Central memory CD8-positive, alpha-beta T cell (primary cell): ENCODE results near the gene TBC1D3B.
"Not testable (repeated sequence)": the region's sequence is repeated elsewhere in the genome, so short reads cannot be mapped to it uniquely, and the experiment has no call there.

Experiments
- ATAC-seq: fragments of 150-1000 bp; cut with Tn5 transposase; replicated peaks from 2 replicates; pipeline ENCODE4 v1.10.0; 2022; ENCODE audit warnings: mild to moderate bottlenecking, moderate FRiP score, moderate number of reproducible peaks; ENCODE audit not compliant: poor library complexity, severe bottlenecking; ENCODE audit errors: extremely low read depth
- DNase-seq, 2 donors: peaks; one replicate each; pipeline ENCODE4 v3.0.0; 2021; ENCODE audit warnings: low spot score in 2 of 2
- H3K27ac Mint-ChIP-seq: one replicate; pipeline ENCODE4 v1.8.0; 2022; ENCODE audit warnings: low read depth, mild to moderate bottlenecking, moderate library complexity, mixed read lengths
- H3K27me3 Mint-ChIP-seq: one replicate; pipeline ENCODE4 v1.8.0; 2022; ENCODE audit warnings: mixed read lengths
- H3K36me3 Mint-ChIP-seq: one replicate; pipeline ENCODE4 v1.8.0; 2022; ENCODE audit warnings: mild to moderate bottlenecking, moderate library complexity, mixed read lengths; ENCODE audit not compliant: insufficient read depth
- H3K4me1 Mint-ChIP-seq: one replicate; pipeline ENCODE4 v1.8.0; 2022; ENCODE audit warnings: mixed read lengths
- H3K4me3 Mint-ChIP-seq: one replicate; pipeline ENCODE4 v1.8.0; 2022; ENCODE audit warnings: mild to moderate bottlenecking, moderate library complexity, mixed read lengths
- H3K9me3 Mint-ChIP-seq: one replicate; pipeline ENCODE4 v1.8.0; 2022; ENCODE audit warnings: mixed read lengths

The TBC1D3B gene

DNA sequence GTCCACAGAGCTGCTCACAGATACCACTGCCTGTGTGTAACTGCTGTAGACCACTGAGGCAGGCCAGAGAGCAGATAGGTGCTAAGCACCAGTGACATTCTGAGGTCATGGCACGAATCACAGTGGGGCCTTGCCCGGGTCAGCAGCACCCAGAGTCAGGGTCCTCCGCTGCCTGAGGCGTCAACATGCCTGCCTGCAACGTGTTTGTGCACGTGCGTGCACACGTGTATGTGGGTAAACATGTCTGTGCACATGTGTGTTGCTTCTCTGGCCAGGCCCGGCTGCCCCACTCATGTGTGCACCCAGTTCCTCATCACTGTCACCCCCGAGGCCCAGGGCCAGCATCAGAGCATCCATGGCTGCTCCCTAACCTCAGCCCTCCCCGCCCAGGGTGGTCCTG, at the start of gene TBC1D3B:
Gene TBC1D3B, minus strand, starts transcription at position 101 of the 400 bp plus-strand sequence. CDS start 1,586 bp downstream, outside the sequence.
- not testable (repeated sequence) for H3K9me3 Mint-ChIP-seq, DNase-seq, H3K4me1 Mint-ChIP-seq, H3K27ac Mint-ChIP-seq, H3K4me3 Mint-ChIP-seq, ATAC-seq, H3K27me3 Mint-ChIP-seq, H3K36me3 Mint-ChIP-seq

DNA sequence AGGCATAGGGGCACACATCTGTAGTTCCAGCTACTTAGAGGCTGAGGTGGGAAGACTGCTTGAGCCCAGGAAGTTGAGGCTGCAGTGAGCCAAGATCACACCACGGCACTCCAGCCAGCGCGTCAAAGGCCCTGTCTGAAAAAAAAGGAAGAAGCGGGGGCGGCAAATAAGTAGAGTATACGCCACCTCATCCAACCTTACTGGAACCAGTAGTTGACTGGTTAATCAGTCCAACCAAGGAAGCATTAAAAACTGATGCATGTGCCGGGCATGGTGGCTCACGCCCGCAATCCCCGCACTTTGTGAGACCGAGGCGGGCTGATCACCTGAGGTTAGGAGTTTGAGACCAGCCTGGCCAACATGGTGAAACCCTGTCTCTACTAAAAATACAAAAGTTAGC, 46.5 kb upstream of the TBC1D3B start:
- H3K9me3 Mint-ChIP-seq, H3K27me3 Mint-ChIP-seq, DNase-seq, H3K27ac Mint-ChIP-seq, ATAC-seq, H3K4me3 Mint-ChIP-seq, H3K36me3 Mint-ChIP-seq, H3K4me1 Mint-ChIP-seq: not testable (repeated sequence)

DNA sequence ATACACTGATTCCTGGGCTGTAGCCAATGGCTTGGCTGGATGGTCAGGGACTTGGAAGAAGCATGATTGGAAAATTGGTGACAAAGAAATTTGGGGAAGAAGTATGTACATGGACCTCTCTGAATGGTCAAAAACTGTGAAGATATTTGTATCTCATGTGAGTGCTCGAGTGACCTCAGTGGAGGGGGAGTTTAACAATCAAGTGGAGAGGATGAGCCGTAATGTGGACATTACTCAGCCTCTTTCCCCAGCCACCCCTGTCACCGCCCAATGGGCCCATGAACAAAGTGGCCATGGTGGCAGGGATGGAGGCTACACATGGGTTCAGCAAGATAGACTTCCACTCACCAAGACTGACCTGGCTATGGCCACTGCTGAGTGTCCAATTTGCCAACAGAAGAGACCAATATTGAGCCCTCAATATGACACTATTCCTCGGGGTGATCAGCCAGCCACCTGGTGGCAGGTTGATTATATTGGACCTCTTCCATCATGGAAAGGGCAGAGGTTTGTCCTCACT, 45.2 kb upstream of the TBC1D3B start:
- not testable (repeated sequence) for H3K36me3 Mint-ChIP-seq, H3K9me3 Mint-ChIP-seq, ATAC-seq, H3K4me3 Mint-ChIP-seq, H3K4me1 Mint-ChIP-seq, DNase-seq, H3K27ac Mint-ChIP-seq, H3K27me3 Mint-ChIP-seq

DNA sequence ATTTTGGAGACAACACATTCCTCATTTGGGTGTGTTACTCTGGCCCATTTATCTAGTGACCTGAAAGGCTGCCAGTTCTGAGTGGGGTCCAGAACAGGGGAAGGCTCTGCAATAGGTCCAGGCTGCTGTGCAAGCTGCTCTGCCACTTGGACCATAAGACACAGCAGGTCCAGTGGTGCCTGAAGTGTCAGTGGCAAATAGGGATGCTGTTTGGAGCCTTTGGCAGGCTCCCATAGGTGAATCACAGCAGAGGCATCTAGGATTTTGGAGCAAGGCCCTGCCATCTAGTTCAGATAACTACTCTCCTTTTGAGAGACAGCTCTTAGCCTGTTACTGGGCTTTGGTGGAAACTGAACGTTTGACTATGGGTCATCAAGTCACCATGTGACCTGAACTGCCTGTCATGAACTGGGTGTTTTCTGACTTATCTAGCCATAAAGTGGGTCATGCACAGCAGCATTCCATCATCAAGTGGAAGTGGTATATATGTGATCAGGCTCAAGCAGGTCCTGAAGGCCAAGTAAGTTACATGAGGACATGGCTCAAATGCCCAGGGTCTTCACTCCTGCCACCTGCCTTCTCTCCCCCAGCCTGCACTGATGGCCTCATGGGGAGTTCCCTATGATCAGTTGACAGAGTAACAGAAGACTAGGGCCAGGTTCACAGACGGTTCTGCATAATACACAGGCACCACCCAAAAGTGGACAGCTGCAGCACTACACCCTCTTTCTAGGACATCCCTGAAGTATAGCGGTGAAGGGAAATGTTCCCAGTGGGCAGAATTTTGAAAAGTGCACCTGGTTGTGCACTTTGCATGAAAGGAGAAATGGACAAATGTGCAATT, 44.5 kb upstream of the TBC1D3B start:
- DNase-seq, H3K27me3 Mint-ChIP-seq, ATAC-seq, H3K36me3 Mint-ChIP-seq, H3K9me3 Mint-ChIP-seq, H3K4me3 Mint-ChIP-seq, H3K27ac Mint-ChIP-seq: not testable (repeated sequence)
- peaks cover 14% of the 10 kb centered on the region for H3K4me1 Mint-ChIP-seq

DNA sequence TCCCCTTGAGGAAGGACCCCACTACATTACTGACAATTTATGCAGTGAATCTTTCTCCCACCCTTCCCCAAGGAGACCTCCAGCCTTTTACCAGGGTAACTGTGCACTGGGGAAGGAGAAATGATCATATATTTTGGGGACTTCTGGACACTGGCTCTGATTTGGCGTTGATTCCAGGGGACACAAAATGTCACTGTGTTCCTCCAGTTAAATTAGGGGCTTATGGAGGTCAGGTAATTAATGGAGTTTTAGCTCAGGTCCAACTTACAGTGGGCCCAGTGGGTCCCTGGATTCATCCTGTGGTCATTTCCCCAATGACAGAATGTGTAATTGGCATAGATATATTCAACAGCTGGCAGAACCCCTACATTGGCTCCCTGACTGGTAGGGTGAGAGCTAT, 43.1 kb upstream of the TBC1D3B start:
- H3K36me3 Mint-ChIP-seq, H3K9me3 Mint-ChIP-seq, ATAC-seq, H3K27ac Mint-ChIP-seq, DNase-seq, H3K27me3 Mint-ChIP-seq, H3K4me3 Mint-ChIP-seq: not testable (repeated sequence)
- peaks cover 29% of the 10 kb centered on the region for H3K4me1 Mint-ChIP-seq

DNA sequence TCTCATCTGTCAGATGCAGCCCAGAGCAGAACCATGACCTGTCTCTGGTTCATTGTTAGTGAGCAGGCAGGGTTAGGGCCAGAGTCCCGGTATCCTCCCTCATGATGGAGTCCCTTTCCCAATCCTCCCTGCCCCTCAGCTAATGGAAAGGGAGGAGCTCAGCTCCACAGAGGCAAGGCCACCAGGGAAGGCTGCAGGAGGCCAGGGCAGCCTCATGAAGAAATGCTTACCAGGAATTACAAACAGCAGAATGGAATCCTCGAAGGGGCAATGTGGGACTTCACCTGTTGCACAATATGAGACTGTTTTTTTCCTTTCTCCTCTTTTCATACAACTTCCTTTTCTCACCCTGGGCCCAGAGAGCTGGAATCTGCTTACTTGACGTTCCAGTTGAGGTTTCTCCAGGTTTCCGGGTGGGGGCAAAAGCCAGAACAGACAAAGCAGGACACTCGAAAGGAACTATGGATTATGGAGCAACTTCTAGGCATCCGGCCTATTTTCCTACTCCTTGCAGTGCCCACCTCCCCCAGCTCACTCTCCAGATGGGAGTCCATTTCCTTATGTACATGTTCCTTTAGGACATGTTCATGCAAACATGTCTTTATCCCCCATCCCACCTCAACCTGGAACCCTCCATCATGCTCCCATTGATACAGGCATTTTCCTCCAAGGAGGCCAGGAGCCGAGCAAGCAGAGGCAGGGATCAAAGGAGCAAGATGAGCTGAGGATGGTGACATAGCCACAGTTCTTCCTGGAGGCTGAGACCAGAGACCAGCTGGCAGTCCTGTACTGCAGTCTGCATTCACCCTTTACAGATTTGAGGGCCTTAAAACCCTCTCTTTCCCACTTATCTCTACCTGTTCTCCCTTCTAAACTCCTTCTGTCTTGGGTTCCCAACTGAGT, 39.2 kb upstream of the TBC1D3B start:
- H3K4me3 Mint-ChIP-seq = peak overlapping the region; percentile 16
- not testable (repeated sequence) for H3K36me3 Mint-ChIP-seq, H3K27me3 Mint-ChIP-seq, DNase-seq, ATAC-seq, H3K9me3 Mint-ChIP-seq, H3K27ac Mint-ChIP-seq
- H3K4me1 Mint-ChIP-seq = peaks cover 60% of the 10 kb centered on the region

DNA sequence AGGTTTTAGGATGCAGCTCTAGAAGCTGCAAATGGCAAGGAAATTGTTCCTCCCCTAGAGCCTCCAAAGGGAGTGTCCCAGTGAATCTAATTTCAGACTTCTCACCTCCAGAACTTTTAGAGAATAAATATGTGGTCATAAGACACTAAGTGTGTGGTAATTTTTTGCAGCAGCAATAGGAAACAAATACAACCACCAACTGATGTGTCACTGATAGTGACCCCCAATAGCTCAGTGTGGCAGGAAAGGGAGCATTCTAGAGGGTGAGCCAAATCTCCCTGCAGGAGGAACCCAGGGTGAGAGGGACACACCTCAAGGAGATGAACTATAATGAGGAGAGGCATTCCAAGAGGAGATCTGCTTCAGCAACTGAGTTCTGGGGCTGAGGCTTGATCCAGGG, 38.5 kb upstream of the TBC1D3B start:
- ATAC-seq (no peak), DNase-seq (no peak)
- Mint-ChIP-seq H3K9me3 (peaks cover 6% of the 10 kb centered on the region), H3K4me3 (peak overlapping the region; percentile 16), H3K36me3 (peaks cover 5% of the 10 kb centered on the region), H3K4me1 (peaks cover 67% of the 10 kb centered on the region), H3K27me3 (no peaks in the 10 kb centered on the region), H3K27ac (peak overlapping the region; percentile 30)

DNA sequence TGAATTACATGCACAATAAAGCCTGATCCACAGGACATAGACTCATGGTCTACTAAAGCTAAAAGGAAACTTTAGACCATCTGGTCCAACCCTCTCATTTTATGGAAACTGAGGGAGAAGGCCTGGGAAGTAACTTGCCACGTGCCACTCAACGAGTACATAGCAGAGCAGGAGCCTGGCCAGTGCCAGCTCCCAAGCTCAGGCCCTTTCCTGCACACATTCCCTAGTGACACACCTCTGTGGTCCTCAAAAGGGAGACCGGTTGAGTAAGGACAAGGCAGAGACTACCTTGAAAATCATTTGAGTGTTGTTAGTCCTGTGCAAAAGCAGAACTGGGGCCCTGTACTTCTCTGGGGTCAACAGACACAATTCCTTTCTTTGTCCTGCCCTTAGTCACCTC, 37.3 kb upstream of the TBC1D3B start:
- ATAC-seq (no peak), DNase-seq (no peak)
- Mint-ChIP-seq H3K27ac (peak overlapping the region; percentile 97), H3K9me3 (peaks cover 4% of the 10 kb centered on the region), H3K4me1 (peaks cover 72% of the 10 kb centered on the region), H3K4me3 (no peak overlapping the region), H3K27me3 (no peaks in the 10 kb centered on the region), H3K36me3 (peaks cover 5% of the 10 kb centered on the region)

DNA sequence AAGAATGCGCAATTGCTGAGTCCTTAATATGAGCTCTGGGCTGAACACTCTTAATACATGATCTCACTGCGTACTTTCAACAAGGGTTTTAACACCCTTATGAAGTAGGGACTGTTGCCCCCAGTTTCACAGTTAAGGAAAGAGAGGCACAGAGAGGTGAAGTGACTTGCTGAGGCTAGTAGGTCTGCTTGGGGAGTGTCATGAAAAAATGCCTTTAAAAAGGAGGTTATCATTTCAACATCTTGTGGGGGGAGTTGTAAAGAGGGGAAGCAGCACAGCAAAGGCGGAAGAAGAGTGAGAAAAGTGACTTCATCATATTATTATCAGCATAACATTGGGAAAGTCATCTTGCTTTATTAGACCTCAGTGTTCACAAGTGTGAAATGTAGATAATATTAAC, 36.5 kb upstream of the TBC1D3B start:
- ATAC-seq (peak; percentile 18), DNase-seq (no peak)
- Mint-ChIP-seq H3K36me3 (peaks cover 5% of the 10 kb centered on the region), H3K27me3 (no peaks in the 10 kb centered on the region), H3K9me3 (no peaks in the 10 kb centered on the region), H3K4me1 (peaks cover 67% of the 10 kb centered on the region), H3K4me3 (peak overlapping the region; percentile 84), H3K27ac (peak overlapping the region; percentile 97)

DNA sequence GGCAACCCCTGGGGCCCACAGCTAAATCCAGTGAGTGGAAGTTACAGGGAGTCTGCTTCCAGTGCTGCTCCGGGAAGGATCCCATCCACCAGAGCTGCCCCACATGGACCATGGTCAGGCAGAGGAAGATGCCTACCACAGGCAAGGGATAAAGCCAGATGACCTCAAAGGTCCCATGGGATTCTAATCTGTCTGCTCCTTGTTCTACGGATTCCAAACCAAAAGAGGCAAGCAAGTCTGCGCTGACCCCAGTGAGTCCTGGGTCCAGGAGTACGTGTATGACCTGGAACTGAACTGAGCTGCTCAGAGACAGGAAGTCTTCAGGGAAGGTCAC, 35.8 kb upstream of the TBC1D3B start:
- H3K27me3 Mint-ChIP-seq = no peaks in the 10 kb centered on the region
- peaks cover 7% of the 10 kb centered on the region for H3K36me3 Mint-ChIP-seq
- H3K9me3 Mint-ChIP-seq = no peaks in the 10 kb centered on the region
- H3K4me1 Mint-ChIP-seq = peaks cover 71% of the 10 kb centered on the region
- ATAC-seq (no peak), DNase-seq (no peak)
- peak overlapping the region; percentile 84 for H3K4me3 Mint-ChIP-seq
- peak overlapping the region; percentile 97 for H3K27ac Mint-ChIP-seq

DNA sequence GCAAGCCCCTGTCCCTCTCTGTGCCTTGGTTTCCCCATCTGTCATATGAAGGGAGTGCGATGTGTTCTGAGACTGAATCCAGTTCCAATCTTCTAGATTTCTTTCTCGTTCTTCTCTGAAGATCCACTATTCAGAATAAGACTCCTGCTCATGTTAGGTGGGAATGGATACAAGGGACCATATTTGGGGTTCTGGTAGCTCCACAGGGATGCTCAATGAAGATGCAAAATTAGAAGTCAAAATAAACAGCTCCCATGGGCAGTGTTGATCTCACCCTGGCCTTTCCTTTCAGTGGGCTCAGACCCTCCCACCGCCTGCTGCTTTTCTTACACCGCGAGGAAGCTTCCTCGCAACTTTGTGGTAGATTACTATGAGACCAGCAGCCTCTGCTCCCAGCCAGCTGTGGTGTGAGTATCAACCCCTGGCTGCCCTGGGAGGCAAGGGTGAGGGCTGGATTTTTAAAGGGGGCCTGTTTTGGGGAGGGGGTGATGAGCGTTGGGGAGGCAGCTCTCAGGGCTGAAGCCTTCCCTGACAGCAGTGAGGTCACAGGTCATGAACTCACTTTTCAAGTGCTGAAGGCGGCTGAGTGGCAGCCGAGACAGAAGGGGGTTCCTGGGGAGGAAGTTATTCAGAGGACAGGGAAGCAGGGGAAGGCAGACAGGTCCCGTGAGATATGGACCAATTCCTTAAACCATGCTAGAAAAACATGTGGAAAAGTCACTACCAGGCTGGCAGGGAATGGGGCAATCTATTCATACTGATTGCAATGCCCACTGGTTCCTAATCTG, 35.2 kb upstream of the TBC1D3B start:
- Mint-ChIP-seq H3K4me1 (peaks cover 75% of the 10 kb centered on the region), H3K4me3 (peak overlapping the region; percentile 84), H3K27ac (peak overlapping the region; percentile 97)
- peak; percentile 40 for ATAC-seq
- DNase-seq, H3K9me3 Mint-ChIP-seq, H3K36me3 Mint-ChIP-seq, H3K27me3 Mint-ChIP-seq: not testable (repeated sequence)
